Heart left ventricle (tissue), 13 donors: Measurements from ENCODE around the gene CCDC154.

Source experiments
- POLR2A ChIP-seq, 2 donors: fragments of 450-650 bp; IDR thresholded peaks; one replicate each; pipeline ENCODE4 v1.6.1; 2017; ENCODE audit warnings: antibody characterized with exemption in 2 of 2, mild to moderate bottlenecking in 2 of 2, moderate library complexity in 2 of 2
- TF ChIP-seq, protein P1 (sequence below), 12 donors: fragments of 200-600 bp; sonication (generic) in 4 of 12; IDR thresholded peaks; one replicate each; pipeline versions ENCODE4 v1.5.0 to v1.8.0; 2018 to 2022; ENCODE audit warnings: antibody characterized with exemption in 12 of 12, mild to moderate bottlenecking in 5 of 12
- donor health status: ischemic (EF 13 %, LVEDD 7.1; RV severe dilation, severe dysfunction).
- donor health status: DM: no; HTN: yes; CAD: no.
- donor health status: DM: no; HTN: no; CAD: no.
- donor health status: ischemic (EF 25% LVEDD 6.9; RV normal size, moderate dysfunction).
- donor health status: ischemic (EF 25% LVEDD 5.7; RV mildly dilated, moderate dysfunction).
- donor health status: ischemic (EF 35%, LVEDD 5.7; RV mildly dilated, moderate dysfunction).
- donor health status: nonischemic (EF 11% LVEDD 7.7; RV severe dilation, severe dysfunction).
- donor health status: DM: yes; HTN: yes; CAD: no.
- donor health status: PGD.
- donor health status: ischemic (EF 29% LVEDD 5.4; RV normal size, mild dysfunction).
- donor health status: nonischemic (EF 23%, LVEDD 6.1; RV moderate dilation, normal function).

DNA sequence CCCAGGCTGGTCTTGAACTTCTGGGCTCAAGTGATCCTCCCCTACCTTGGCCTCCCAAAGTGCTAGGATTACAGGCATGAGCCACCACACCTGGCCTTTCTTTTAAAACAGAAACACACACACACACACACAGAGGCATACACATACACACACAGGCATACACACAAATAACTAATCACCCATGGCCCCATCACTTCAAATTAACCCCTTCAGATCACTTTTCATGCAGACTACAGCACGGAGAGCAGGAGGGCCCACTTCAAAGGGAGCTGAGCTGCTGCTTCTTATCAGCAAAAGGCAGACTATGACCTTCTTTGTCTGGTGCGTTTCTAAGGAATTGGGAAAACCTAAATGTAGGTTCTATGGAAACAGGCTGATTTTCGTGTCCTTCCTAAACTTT lies 28.6 kb upstream of the CCDC154 start:
- TF ChIP-seq, protein P1, sequence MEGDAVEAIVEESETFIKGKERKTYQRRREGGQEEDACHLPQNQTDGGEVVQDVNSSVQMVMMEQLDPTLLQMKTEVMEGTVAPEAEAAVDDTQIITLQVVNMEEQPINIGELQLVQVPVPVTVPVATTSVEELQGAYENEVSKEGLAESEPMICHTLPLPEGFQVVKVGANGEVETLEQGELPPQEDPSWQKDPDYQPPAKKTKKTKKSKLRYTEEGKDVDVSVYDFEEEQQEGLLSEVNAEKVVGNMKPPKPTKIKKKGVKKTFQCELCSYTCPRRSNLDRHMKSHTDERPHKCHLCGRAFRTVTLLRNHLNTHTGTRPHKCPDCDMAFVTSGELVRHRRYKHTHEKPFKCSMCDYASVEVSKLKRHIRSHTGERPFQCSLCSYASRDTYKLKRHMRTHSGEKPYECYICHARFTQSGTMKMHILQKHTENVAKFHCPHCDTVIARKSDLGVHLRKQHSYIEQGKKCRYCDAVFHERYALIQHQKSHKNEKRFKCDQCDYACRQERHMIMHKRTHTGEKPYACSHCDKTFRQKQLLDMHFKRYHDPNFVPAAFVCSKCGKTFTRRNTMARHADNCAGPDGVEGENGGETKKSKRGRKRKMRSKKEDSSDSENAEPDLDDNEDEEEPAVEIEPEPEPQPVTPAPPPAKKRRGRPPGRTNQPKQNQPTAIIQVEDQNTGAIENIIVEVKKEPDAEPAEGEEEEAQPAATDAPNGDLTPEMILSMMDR (IDR thresholded peaks at IDR 0.05) = no peak
- TF ChIP-seq POLR2A (IDR thresholded peaks at IDR 0.05) = no peak
